SU-DHL-6 (cell line): ENCODE results near the gene FAM110A.

Experiments
- CTCF ChIP-seq: fragments of 200-600 bp; sonication (generic); IDR thresholded peaks from one replicate; pipeline ENCODE4 v1.5.1; 2017; ENCODE audit warnings: antibody characterized with exemption, mild to moderate bottlenecking, low read length, moderate library complexity; ENCODE audit not compliant: insufficient read depth, poor library complexity, severe bottlenecking
- EZH2phosphoT487 ChIP-seq: fragments of 200-600 bp; sonication (generic), shearing (Covaris generic); conservative IDR thresholded peaks from 2 replicates; pipeline ENCODE4 v1.6.1; 2018; ENCODE audit warnings: mild to moderate bottlenecking, antibody characterized with exemption, low read length, moderate library complexity, mixed read lengths

GRCh38 chr20:844473-845225, 11.1 kb downstream of the FAM110A start:
- no peak for TF ChIP-seq CTCF
- no peak for TF ChIP-seq EZH2phosphoT487
